SK-N-SH (cell line): ENCODE data around the gene MIER1. TPM values are rescaled to one million over a fixed set of nuclear protein-coding genes. Genes with fewer than 3 reads are reported as not detected.

Experiments
- CTCF ChIA-PET: fragments of 300-600, 350-600 bp; formaldehyde crosslinking; extraction: SDS; loops from one replicate; lab custom pipeline; 2021; lab: Yijun Ruan, JAX
- POLR2A ChIA-PET: fragments of 350-600 bp; sonication (Branson Sonifier 250); formaldehyde crosslinking; extraction: SDS; loops from one replicate; lab custom pipeline; 2020; ENCODE audit warnings: antibody characterized with exemption, inconsistent platforms; lab: Yijun Ruan, JAX
- DNase-seq: peaks from one replicate; pipeline ENCODE4 v3.0.0; 2012
- H2AFZ ChIP-seq: fragments of 200-600 bp; sonication (generic); 2 replicates; pipeline ENCODE4 v1.8.1; 2016; ENCODE audit warnings: antibody characterized with exemption, mild to moderate bottlenecking, low read depth
- H3F3A ChIP-seq: fragments of 200-600 bp; sonication (generic); replicated peaks from 2 replicates; pipeline ENCODE3; 2016; ENCODE audit warnings: antibody characterized with exemption, mild to moderate bottlenecking; ENCODE audit not compliant: insufficient read depth
- H3K27ac ChIP-seq, 2 experiments: fragments of 200-500 bp in 1 of 2; fragments of 200-600 bp in 1 of 2; sonication (Bioruptor generic) in 1 of 2; sonication (generic), shearing (Covaris generic) in 1 of 2; 2 replicates each; pipeline versions ENCODE4 v1.5.1 to v1.6.1; 2014 to 2016; ENCODE audit warnings: low read depth in 2 of 2, inconsistent platforms in 1 of 2, low read length in 1 of 2, mild to moderate bottlenecking in 1 of 2, mixed read lengths in 1 of 2
- H3K27me3 ChIP-seq: fragments of 200-600 bp; sonication (generic), shearing (Covaris generic); 2 replicates; pipeline ENCODE4 v1.6.1; 2016; ENCODE audit warnings: mixed run types; ENCODE audit not compliant: insufficient read depth
- H3K36me3 ChIP-seq, 2 experiments: fragments of 200-500 bp in 1 of 2; fragments of 200-600 bp in 1 of 2; sonication (Bioruptor generic) in 1 of 2; sonication (generic) in 1 of 2; replicated peaks in 1 of 2; 2 replicates each; pipeline versions ENCODE3 to v1.5.1; 2014 to 2016; ENCODE audit warnings: low read length in 1 of 2, mild to moderate bottlenecking in 1 of 2; ENCODE audit not compliant: insufficient read depth in 2 of 2, control insufficient read depth in 1 of 2
- H3K4me1 ChIP-seq, 2 experiments: fragments of 200-500 bp in 1 of 2; fragments of 200-600 bp in 1 of 2; sonication (Bioruptor generic) in 1 of 2; sonication (generic), shearing (Covaris generic) in 1 of 2; 2 replicates each; pipeline versions ENCODE4 v1.5.1 to v1.6.1; 2014 to 2016; ENCODE audit warnings: low read depth in 1 of 2, low read length in 1 of 2, mixed run types in 1 of 2; ENCODE audit not compliant: insufficient read depth in 2 of 2, control insufficient read depth in 1 of 2
- H3K4me2 ChIP-seq: fragments of 200-600 bp; sonication (generic), shearing (Covaris generic); 2 replicates; pipeline ENCODE4 v1.6.1; 2017; ENCODE audit warnings: mixed run types
- H3K4me3 ChIP-seq, 2 experiments: fragments of 200-500 bp in 1 of 2; fragments of 200-600 bp in 1 of 2; sonication (Bioruptor generic) in 1 of 2; sonication (generic), shearing (Covaris generic) in 1 of 2; 2 replicates each; pipeline versions ENCODE4 v1.5.1 to v1.8.1; 2014 to 2016; ENCODE audit warnings: low read depth in 2 of 2, inconsistent platforms in 1 of 2, low read length in 1 of 2, mild to moderate bottlenecking in 1 of 2, mixed read lengths in 1 of 2, moderate library complexity in 1 of 2
- H3K79me2 ChIP-seq: fragments of 200-600 bp; sonication (generic); 2 replicates; pipeline ENCODE4 v1.8.1; 2017; ENCODE audit warnings: mild to moderate bottlenecking; ENCODE audit not compliant: insufficient read depth
- H3K9ac ChIP-seq: fragments of 200-600 bp; sonication (generic); 2 replicates; pipeline ENCODE4 v1.6.1; 2017; ENCODE audit warnings: mixed run types
- H3K9me2 ChIP-seq: fragments of 200-600 bp; sonication (generic); 2 replicates; pipeline ENCODE4 v1.6.1; 2017; ENCODE audit warnings: mixed run types
- H3K9me3 ChIP-seq: fragments of 200-600 bp; sonication (generic); 2 replicates; pipeline ENCODE4 v1.6.1; 2017; ENCODE audit warnings: mixed run types, mild to moderate bottlenecking, moderate library complexity
- H4K20me1 ChIP-seq: fragments of 200-600 bp; sonication (generic); 2 replicates; pipeline ENCODE4 v1.6.1; 2017; ENCODE audit warnings: mild to moderate bottlenecking, mixed run types; ENCODE audit not compliant: insufficient read depth
- ELF1 ChIP-seq: IDR thresholded peaks from 2 replicates; pipeline ENCODE4 v1.4.0; 2012
- EP300 ChIP-seq, 2 experiments: IDR thresholded peaks; 2 replicates each; pipeline versions ENCODE4 v1.4.0 to v1.6.1; 2012; ENCODE audit warnings: borderline replicate concordance in 1 of 2, low read depth in 1 of 2, low read length in 1 of 2
- FOXJ3 ChIP-seq: sonication (generic); formaldehyde crosslinking; IDR thresholded peaks from 2 replicates; pipeline ENCODE4 v1.5.1; 2020; ENCODE audit warnings: mild to moderate bottlenecking, missing genetic modification reagents
- GABPA ChIP-seq: IDR thresholded peaks from 2 replicates; pipeline ENCODE4 v1.4.0; 2012; ENCODE audit warnings: low read depth, mild to moderate bottlenecking
- GATA2 ChIP-seq: sonication (generic); formaldehyde crosslinking; IDR thresholded peaks from 2 replicates; pipeline ENCODE4 v1.5.0; 2020; ENCODE audit warnings: mild to moderate bottlenecking, missing genetic modification reagents
- MAX ChIP-seq: IDR thresholded peaks from 2 replicates; pipeline ENCODE4 v1.4.0; 2012; ENCODE audit warnings: low read depth
- MXI1 ChIP-seq: IDR thresholded peaks from 2 replicates; pipeline ENCODE4 v1.6.1; 2012; ENCODE audit warnings: mild to moderate bottlenecking, low read depth, low read length, improper control_type of control experiment
- NFIC ChIP-seq: IDR thresholded peaks from 2 replicates; pipeline ENCODE4 v1.4.0; 2012; ENCODE audit warnings: borderline replicate concordance
- NRF1 ChIP-seq: IDR thresholded peaks from 2 replicates; pipeline ENCODE4 v1.6.1; 2012; ENCODE audit warnings: low read depth, mild to moderate bottlenecking, low read length
- PBX3 ChIP-seq: IDR thresholded peaks from 2 replicates; pipeline ENCODE4; 2012
- RAD21 ChIP-seq: IDR thresholded peaks from 2 replicates; pipeline ENCODE4 v1.6.1; 2012; ENCODE audit warnings: mild to moderate bottlenecking, low read length
- RCOR1 ChIP-seq: fragments of 150-350 bp; IDR thresholded peaks from 2 replicates; pipeline ENCODE4 v1.6.1; 2017; ENCODE audit warnings: antibody characterized with exemption, low read length
- REST ChIP-seq: IDR thresholded peaks from 2 replicates; pipeline ENCODE4 v1.6.1; 2012; ENCODE audit warnings: mild to moderate bottlenecking, low read depth, low read length, moderate library complexity
- SMC3 ChIP-seq: IDR thresholded peaks from 2 replicates; pipeline ENCODE4 v1.6.1; 2012; ENCODE audit warnings: low read depth, low read length, improper control_type of control experiment
- TCF12 ChIP-seq: IDR thresholded peaks from 2 replicates; pipeline ENCODE4 v1.4.0; 2012
- TEAD4 ChIP-seq: IDR thresholded peaks from 2 replicates; pipeline ENCODE4 v1.4.0; 2012; ENCODE audit warnings: mild to moderate bottlenecking, borderline replicate concordance; ENCODE audit not compliant: insufficient read depth
- USF1 ChIP-seq: IDR thresholded peaks from 2 replicates; pipeline ENCODE4 v1.4.0; 2012; ENCODE audit warnings: low read depth, borderline replicate concordance
- USF2 ChIP-seq: fragments of 150-350 bp; IDR thresholded peaks from 2 replicates; pipeline ENCODE4 v1.6.1; 2017; ENCODE audit warnings: antibody characterized with exemption, low read length, low read depth, borderline replicate concordance
- YY1 ChIP-seq: IDR thresholded peaks from 2 replicates; pipeline ENCODE4 v1.4.0; 2012; ENCODE audit warnings: low read depth, mild to moderate bottlenecking
- WGBS: methylation state at CpG from one replicate; pipeline ENCODE4 v1.1.6; 2017; ENCODE audit warnings: low lambda C conversion rate; 5-methylcytosine and 5-hydroxymethylcytosine counted together
- polyA plus RNA-seq, 3 experiments: library from polyadenylated mRNA; depleted of rRNA; stranded (reverse); fragments of >200 nt; gene quantifications; 2 replicates each; pipeline ENCODE4 v1.2.3, GENCODE V29; 2012

The MIER1 gene
- polyA plus RNA-seq, 1 of the 3 experiments (the other 2 are of a cell fraction) = 4.4 TPM

GRCh38 chr1:66924756-66925557 lies at the start of gene MIER1, which contains the start of gene DNAI4 (continued):
- 0 out of 2 replicates have a peak, but pooled peaks have one; percentile 26 for TF ChIP-seq REST
- TF ChIP-seq ELF1 = peak; percentile 84
- TF ChIP-seq FOXJ3 (CRISPR knock-in tag) = no peak
- TF ChIP-seq YY1 = peak; percentile 70
- TF ChIP-seq MAX = peak; percentile 66
- peak; percentile 30; the same call in 1 of the 2 replicates for TF ChIP-seq TCF12
- peak; percentile 85 for TF ChIP-seq GABPA
- TF ChIP-seq GATA2 = no peak
- peak; percentile 40 for TF ChIP-seq RAD21
- TF ChIP-seq NRF1 = peak; percentile 84
- no peak for TF ChIP-seq RCOR1
- TF ChIP-seq TEAD4 = no peak
- TF ChIP-seq NFIC = no peak
- TF ChIP-seq, all 33 proteins: peak for 18

- no peak overlapping the region for H2AFZ ChIP-seq
- POLR2A ChIA-PET = no interaction called here
- no peaks in the 10 kb centered on the region for H3K4me1 ChIP-seq
- H3F3A ChIP-seq = no peaks in the 10 kb centered on the region
- no peaks in the 10 kb centered on the region for H3K79me2 ChIP-seq
- H3K27ac ChIP-seq = no peak overlapping the region
- 57% methylated on average over 1 of the region's 1 CpG for WGBS
- no peaks in the 10 kb centered on the region for H3K9me2 ChIP-seq
- H4K20me1 ChIP-seq = no peaks in the 10 kb centered on the region
- no peaks in the 10 kb centered on the region for H3K9me3 ChIP-seq
- H3K4me3 ChIP-seq = no peak overlapping the region
- DNase-seq = no peak
- no peak overlapping the region for H3K4me2 ChIP-seq
- H3K36me3 ChIP-seq = peaks cover 0 to 4% of the 10 kb centered on the region in 2 experiments
- CTCF ChIA-PET = no interaction called here
- no peak overlapping the region for H3K9ac ChIP-seq
- no peaks in the 10 kb centered on the region for H3K27me3 ChIP-seq
- TF ChIP-seq PBX3 (no peak), TCF12 (no peak), RAD21 (no peak), SMC3 (no peak), ELF1 (no peak), NRF1 (no peak), REST (no peak), EP300 (IDR thresholded peaks at IDR 0.05; ENCODE audit: borderline replicate concordance in 1 of 2, low read depth in 1 of 2, low read length in 1 of 2) (no peak), USF2 (no peak), RCOR1 (no peak), YY1 (no peak), TEAD4 (no peak), USF1 (no peak), MXI1 (no peak), MAX (no peak), NFIC (no peak)
Observed at GRCh38 chr1:66876664-66877063, 48.1 kb upstream of the MIER1 start.
